K562 (cell line): ENCODE measurements around the gene INCENP. TPM values are rescaled to one million over a fixed set of nuclear protein-coding genes. Genes with fewer than 3 reads are reported as not detected.

Experiments used
- ATAC-seq: fragments of 200-7000 bp; cut with Tn5 transposase; 3 replicates; pipeline ENCODE4 v1.9.1; 2020; ENCODE audit warnings: moderate library complexity
- BruUV-seq: library from RNA; stranded (reverse); fragments of 400-500 nt; replicated peaks from 2 replicates; lab custom pipeline; 2021; lab: Mats Ljungman, UMichigan
- CTCF ChIA-PET: fragments of 300-600 bp; formaldehyde crosslinking; extraction: SDS; loops from one replicate; lab custom pipeline; 2021; ENCODE audit warnings: low intra/inter-chr PET ratio; lab: Yijun Ruan, JAX
- POLR2A ChIA-PET: fragments of 300-600, 350-650 bp; sonication (Branson Sonifier 250); formaldehyde crosslinking; extraction: SDS; loops from one replicate; lab custom pipeline; 2021; ENCODE audit warnings: antibody characterized with exemption, inconsistent platforms; lab: Yijun Ruan, JAX
- DNase-seq, 4 experiments: peaks; one replicate each; pipeline versions ENCODE4 v3.0.0 to v3.0.0-alpha.2; 2011 to 2018; ENCODE audit warnings: low spot score in 3 of 4, mixed read lengths in 3 of 4; ENCODE audit errors: extremely low read depth in 1 of 4
- FAIRE-seq: peaks from 2 replicates; lab custom pipeline; 2011; peaks lifted over from hg19 to GRCh38; lab: Jason Lieb, UNC
- H2AFZ ChIP-seq: 2 replicates; pipeline ENCODE4 v1.6.0; 2011; ENCODE audit warnings: low read depth, low read length, control low read depth, inconsistent platforms
- H3K27ac ChIP-seq: fragments of 200-600 bp; 3 replicates; pipeline ENCODE4 v1.8.0; 2011; ENCODE audit warnings: low read depth, mild to moderate bottlenecking, control low read depth, inconsistent platforms, low read length, moderate library complexity, mixed read lengths; ENCODE audit errors: extremely low read depth
- H3K27me3 ChIP-seq, 2 experiments: fragments of 300-600 bp in 1 of 2; 2 replicates in 1 of 2; 3 replicates in 1 of 2; pipeline versions ENCODE4 v1.6.0 to v1.8.0; 2011; ENCODE audit warnings: inconsistent platforms in 2 of 2, low read length in 2 of 2, mild to moderate bottlenecking in 1 of 2, mixed read lengths in 1 of 2, moderate library complexity in 1 of 2; ENCODE audit not compliant: control insufficient read depth in 2 of 2, insufficient read depth in 2 of 2
- H3K36me3 ChIP-seq: fragments of 300-600 bp; 3 replicates; pipeline ENCODE4 v1.8.0; 2011; ENCODE audit warnings: mild to moderate bottlenecking, low read length, inconsistent platforms; ENCODE audit not compliant: control insufficient read depth, insufficient read depth
- H3K4me1 ChIP-seq, 2 experiments: fragments of 200-600 bp in 1 of 2; replicated peaks in 1 of 2; 2 replicates in 1 of 2; 3 replicates in 1 of 2; pipeline versions ENCODE4 v1.5.1 to v1.8.0; 2011; ENCODE audit warnings: inconsistent platforms in 2 of 2, low read length in 2 of 2, mild to moderate bottlenecking in 1 of 2, mixed read lengths in 1 of 2, moderate library complexity in 1 of 2; ENCODE audit not compliant: control insufficient read depth in 2 of 2, insufficient read depth in 2 of 2
- H3K4me2 ChIP-seq: 2 replicates; pipeline ENCODE4 v1.6.1; 2011; ENCODE audit warnings: low read length, control low read depth, inconsistent platforms, mixed read lengths; ENCODE audit not compliant: insufficient read depth
- H3K4me3 ChIP-seq: fragments of 200-600 bp; sonication (generic), shearing (Covaris generic); 2 replicates; pipeline ENCODE4 v1.5.1; 2016; ENCODE audit warnings: control low read depth, inconsistent platforms
- H3K79me2 ChIP-seq: fragments of 200-600 bp; 3 replicates; pipeline ENCODE4 v1.8.0; 2011; ENCODE audit warnings: low read length, inconsistent platforms; ENCODE audit not compliant: control insufficient read depth, insufficient read depth
- H3K9ac ChIP-seq, 2 experiments: 2 replicates each; pipeline versions ENCODE4 v1.6.0 to v1.6.1; 2011; ENCODE audit warnings: low read depth in 2 of 2, low read length in 2 of 2, control low read depth in 1 of 2, inconsistent platforms in 1 of 2, mild to moderate bottlenecking in 1 of 2, mixed read lengths in 1 of 2; ENCODE audit not compliant: insufficient read depth in 1 of 2
- H3K9me1 ChIP-seq: one replicate; pipeline ENCODE4 v1.6.0; 2011; ENCODE audit warnings: inconsistent platforms, mild to moderate bottlenecking, low read length, moderate library complexity; ENCODE audit not compliant: control insufficient read depth, insufficient read depth
- H3K9me3 ChIP-seq: replicated peaks from 2 replicates; pipeline ENCODE4 v1.5.1; 2011; ENCODE audit warnings: low read depth, low read length, inconsistent platforms; ENCODE audit not compliant: control insufficient read depth, insufficient read depth
- H4K20me1 ChIP-seq: replicated peaks from 2 replicates; pipeline ENCODE4 v1.6.1; 2011; ENCODE audit warnings: low read length, inconsistent platforms, mixed read lengths; ENCODE audit not compliant: control insufficient read depth, insufficient read depth
- ARID4B ChIP-seq: sonication (generic); formaldehyde crosslinking; IDR thresholded peaks from 2 replicates; pipeline ENCODE4 v1.8.0; 2022; ENCODE audit warnings: mild to moderate bottlenecking, missing genetic modification reagents
- ATF2 ChIP-seq: sonication (generic); formaldehyde crosslinking; IDR thresholded peaks from 2 replicates; pipeline ENCODE4 v1.8.1; 2022; ENCODE audit warnings: missing genetic modification reagents
- DIDO1 ChIP-seq: fragments of 450-650 bp; IDR thresholded peaks from 2 replicates; pipeline ENCODE4 v1.6.1; 2016; ENCODE audit warnings: low read depth, missing biosample characterization, missing genetic modification characterization
- GABPA ChIP-seq: fragments of 200-800 bp; sonication (Bioruptor generic); conservative IDR thresholded peaks from 2 replicates; pipeline ENCODE4 v1.6.1; 2016; ENCODE audit warnings: low read depth, missing genetic modification characterization, missing compliant biosample characterization
- MEF2D ChIP-seq: conservative IDR thresholded peaks from 2 replicates; pipeline ENCODE4 v1.6.1; 2016; ENCODE audit warnings: low read depth, missing genetic modification characterization, missing compliant biosample characterization
- POLR2AphosphoS5 ChIP-seq: IDR thresholded peaks from 2 replicates; pipeline ENCODE4 v1.6.1; 2011; ENCODE audit warnings: mild to moderate bottlenecking, low read depth, low read length, moderate library complexity; ENCODE audit not compliant: control insufficient read depth, insufficient read depth
- RNF2 ChIP-seq: sonication (generic); IDR thresholded peaks from 2 replicates; pipeline ENCODE4 v1.6.1; 2016
- TGIF2 ChIP-seq: sonication (generic); formaldehyde crosslinking; IDR thresholded peaks from 2 replicates; pipeline ENCODE4 v1.8.1; 2022; ENCODE audit warnings: mild to moderate bottlenecking, missing genetic modification reagents, moderate library complexity
- ZFP30 ChIP-seq: fragments of 250-450 bp; sonication (Bioruptor Pico); IDR thresholded peaks from 2 replicates; pipeline ENCODE4 v1.8.0; 2022; ENCODE audit warnings: moderate library complexity, mild to moderate bottlenecking, inconsistent platforms, borderline replicate concordance
- WGBS: fragments of 100-300 bp; shearing (Covaris generic); methylation state at CpG from one replicate; pipeline ENCODE4 v1.1.6; 2016; ENCODE audit warnings: low coverage, mixed read lengths; ENCODE audit not compliant: insufficient coverage; ENCODE audit errors: missing lambda C conversion rate; 5-methylcytosine and 5-hydroxymethylcytosine counted together
- in situ Hi-C: fragments of 300-500 bp; cut with MboI; formaldehyde crosslinking; loops from 4 replicates; pipeline ENCODE4 v1.15.0; 2018; ENCODE audit warnings: inconsistent platforms, mixed read lengths
- intact Hi-C: fragments of 100-400 bp; cut with micrococcal nuclease; formaldehyde crosslinking; loops from 2 replicates; pipeline ENCODE4 v1.14.2; 2022
- polyA plus RNA-seq, 8 experiments: library from polyadenylated mRNA; depleted of rRNA in 4 of 8; stranded (reverse) in 5 of 8; unstranded in 3 of 8; fragments of >200 nt; fragmentation: Nextera tagmentation in 2 of 8; fragmentation: Illumina TruSeq in 1 of 8; extraction: Ambion mirVana in 2 of 8; extraction: Trizol in 1 of 8; gene quantifications; 2 replicates each; pipeline versions ENCODE4 v1.2.1 to v1.2.3, GENCODE V29; 2011 to 2014; ENCODE audit warnings: inconsistent platforms in 1 of 8, missing spikeins in 1 of 8
- total RNA-seq, 7 experiments: library from RNA; depleted of rRNA in 6 of 7; stranded (reverse); fragments of >200 nt in 6 of 7; fragmentation: Illumina TruSeq in 2 of 7; extraction: Trizol in 2 of 7; gene quantifications; 2 replicates each; pipeline versions ENCODE4 v1.2.1 to v1.2.3, GENCODE V29; 2011 to 2021; ENCODE audit warnings: low replicate concordance in 1 of 7
- TF ChIP-seq, protein P1 (sequence below): fragments of 450-650 bp; formaldehyde crosslinking; IDR thresholded peaks from 2 replicates; pipeline ENCODE4 v1.4.0; 2020; ENCODE audit warnings: mild to moderate bottlenecking, mixed read lengths

The INCENP gene
- total and polyA plus RNA-seq, 9 of the 15 experiments (the other 6 are each of a cell fraction or from before 2014, with no cell fraction given): 1.1 to 97.9 (median 28.2) TPM

- no peak for TF ChIP-seq RNF2
- no peak for TF ChIP-seq POLR2AphosphoS5
- TF ChIP-seq, protein P1, sequence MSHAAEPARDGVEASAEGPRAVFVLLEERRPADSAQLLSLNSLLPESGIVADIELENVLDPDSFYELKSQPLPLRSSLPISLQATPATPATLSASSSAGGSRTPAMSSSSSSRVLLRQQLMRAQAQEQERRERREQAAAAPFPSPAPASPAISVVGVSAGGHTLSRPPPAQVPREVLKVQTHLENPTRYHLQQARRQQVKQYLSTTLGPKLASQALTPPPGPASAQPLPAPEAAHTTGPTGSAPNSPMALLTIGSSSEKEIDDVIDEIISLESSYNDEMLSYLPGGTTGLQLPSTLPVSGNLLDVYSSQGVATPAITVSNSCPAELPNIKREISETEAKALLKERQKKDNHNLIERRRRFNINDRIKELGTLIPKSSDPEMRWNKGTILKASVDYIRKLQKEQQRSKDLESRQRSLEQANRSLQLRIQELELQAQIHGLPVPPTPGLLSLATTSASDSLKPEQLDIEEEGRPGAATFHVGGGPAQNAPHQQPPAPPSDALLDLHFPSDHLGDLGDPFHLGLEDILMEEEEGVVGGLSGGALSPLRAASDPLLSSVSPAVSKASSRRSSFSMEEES: no peak
Measured at GRCh38 chr11:62142921-62143320, 19.1 kb downstream of the INCENP start (continued).

DNA sequence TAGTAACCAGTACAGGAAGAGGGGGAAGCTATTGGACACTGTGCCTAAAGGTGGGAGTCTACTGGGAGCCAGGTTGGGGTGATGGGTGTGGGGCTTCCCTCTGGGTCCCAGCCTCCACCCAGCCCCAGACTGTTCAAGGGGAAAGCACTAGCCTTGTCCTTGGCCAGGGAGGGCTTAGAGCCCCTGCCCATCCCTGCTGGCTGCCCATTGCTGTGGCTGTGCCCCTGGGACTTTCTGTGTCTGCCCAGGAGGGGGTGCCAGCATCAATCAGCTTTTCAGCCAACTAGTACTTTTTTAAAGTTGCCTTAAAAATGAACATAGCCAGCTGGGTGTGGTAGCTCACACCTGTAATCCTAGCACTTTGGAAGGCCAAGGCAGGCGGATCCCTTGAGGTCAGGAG lies 19.9 kb downstream of the INCENP start:
- Histone ChIP-seq H3K79me2 (no peaks in the 10 kb centered on the region), H4K20me1 (no peaks in the 10 kb centered on the region; the same call in 1 of the 2 replicates), H3K4me3 (no peak overlapping the region), H2AFZ (no peak overlapping the region), H3K4me1 (no peaks in the 10 kb centered on the region; a peak in 1 of 5 replicates), H3K36me3 (peaks cover 100% of the 10 kb centered on the region; the same call in 2 of the 3 replicates), H3K27me3 (no peaks in the 10 kb centered on the region), H3K9me3 (no peaks in the 10 kb centered on the region), H3K27ac (no peak overlapping the region), H3K9ac (no peak overlapping the region; a peak in 1 of 4 replicates), H3K9me1 (peaks cover under 1% of the 10 kb centered on the region), H3K4me2 (no peak overlapping the region)
- in situ Hi-C loops (no loop called here), intact Hi-C loops (no loop called here)
- WGBS: 92% methylated on average over 1 of the region's 1 CpG
- ATAC-seq (no peak), DNase-seq (no peak), FAIRE-seq (no peak)
- CTCF ChIA-PET: no interaction called here
- BruUV-seq: no TSS peak
- POLR2A ChIA-PET: interaction anchor here (0.8 to 1.7 kb wide), 6 partner anchors 9 to 329 kb away, joined by 3 to 7 read pairs (median 4); no protein-coding TSS in a partner anchor
- TF ChIP-seq ATF2 (CRISPR knock-in tag): no peak
- no peak for TF ChIP-seq DIDO1
- TF ChIP-seq ZFP30 (CRISPR knock-in tag): no peak
- no peak for TF ChIP-seq MEF2D (tag)
- no peak for TF ChIP-seq ARID4B (CRISPR knock-in tag)
- TF ChIP-seq GABPA (tag): no peak
- TF ChIP-seq TGIF2: no peak
